Naive thymus-derived CD8-positive, alpha-beta T cell (primary cell): ENCODE measurements around the gene TSPAN13. TPM values are rescaled to one million over a fixed set of nuclear protein-coding genes. Genes with fewer than 3 reads are reported as not detected.
"Not testable (repeated sequence)": the region's sequence is repeated elsewhere in the genome, so short reads cannot be mapped to it uniquely, and the experiment has no call there.

Experiments used
- ATAC-seq, 2 donors: fragments of 150-1000 bp; cut with Tn5 transposase in 1 of 2; sonication (Bioruptor Pico), chemical (Tn5 transposase) in 1 of 2; 1 replicate in 1 of 2; 2 replicates in 1 of 2; pipeline ENCODE4 v1.10.0; 2021; ENCODE audit warnings: mild to moderate bottlenecking in 2 of 2, moderate library complexity in 2 of 2
- POLR2A ChIA-PET: fragments of 350-600 bp; sonication (Branson Sonifier 250); formaldehyde crosslinking; loops from one replicate; lab custom pipeline; 2021; ENCODE audit warnings: antibody characterized with exemption; lab: Charles Lee
- DNase-seq, 10 donors: peaks; one replicate each; pipeline versions ENCODE4 v3.0.0 to v3.0.0-alpha.2; 2020 to 2022
- H3K27ac Mint-ChIP-seq, 10 donors: one replicate each; pipeline ENCODE4 v1.8.0; 2020 to 2022; ENCODE audit warnings: mild to moderate bottlenecking in 10 of 10, mixed read lengths in 10 of 10, moderate library complexity in 4 of 10, inconsistent platforms in 1 of 10
- H3K27me3 Mint-ChIP-seq, 5 donors: one replicate each; pipeline ENCODE4 v1.8.0; 2021 to 2022; ENCODE audit warnings: mixed read lengths in 5 of 5
- H3K36me3 Mint-ChIP-seq, 3 donors: one replicate each; pipeline ENCODE4 v1.8.0; 2020 to 2022; ENCODE audit warnings: mixed read lengths in 3 of 3, mild to moderate bottlenecking in 2 of 3, inconsistent platforms in 1 of 3
- H3K4me1 Mint-ChIP-seq, 4 donors: one replicate each; pipeline ENCODE4 v1.8.0; 2021 to 2022; ENCODE audit warnings: mixed read lengths in 4 of 4
- H3K4me3 Mint-ChIP-seq, 10 donors: one replicate each; pipeline ENCODE4 v1.8.0; 2020 to 2022; ENCODE audit warnings: mild to moderate bottlenecking in 10 of 10, mixed read lengths in 10 of 10, moderate library complexity in 6 of 10, inconsistent platforms in 1 of 10
- H3K9me3 Mint-ChIP-seq, 9 donors: one replicate each; pipeline ENCODE4 v1.8.0; 2020 to 2022; ENCODE audit warnings: mixed read lengths in 9 of 9, mild to moderate bottlenecking in 3 of 9, inconsistent platforms in 1 of 9, moderate library complexity in 1 of 9
- polyA plus RNA-seq, 3 donors: library from polyadenylated mRNA; unstranded; fragments of 300-500 nt; fragmentation: Illumina TruSeq; gene quantifications; one replicate each; pipeline ENCODE4 v1.2.3, GENCODE V29; 2021
- total RNA-seq, 8 experiments: library from RNA in 2 of 8; stranded (reverse) in 2 of 8; gene quantifications; one replicate each; pipeline ENCODE4 v1.2.3 and lab custom pipeline; 2021 to 2026

Gene TSPAN13
- total and polyA plus RNA-seq, 5 experiments from 2014 or later, result 0.12 to 1.4 (median 0.72) TPM; not detected in 1

- Mint-ChIP-seq H3K9me3 (peaks cover 0 to 2% (median 0%) of the 10 kb centered on the region in 9 donors), H3K36me3 (no peaks in the 10 kb centered on the region), H3K4me1 (peaks cover 0 to 22% (median 0%) of the 10 kb centered on the region in 4 donors), H3K27me3 (peaks cover 0 to 3% (median 0%) of the 10 kb centered on the region in 5 donors), H3K4me3 (no peak overlapping the region), H3K27ac (no peak overlapping the region)
- POLR2A ChIA-PET, result no interaction called here
- no peak for ATAC-seq
- no peak for DNase-seq
Observed at GRCh38 chr7:16765436-16765859, 11.9 kb downstream of the TSPAN13 start.

- H3K4me3 Mint-ChIP-seq, H3K9me3 Mint-ChIP-seq, H3K4me1 Mint-ChIP-seq, DNase-seq, H3K27ac Mint-ChIP-seq, H3K36me3 Mint-ChIP-seq, POLR2A ChIA-PET, ATAC-seq: not testable (repeated sequence)
- H3K27me3 Mint-ChIP-seq, result peaks cover 0 to 26% (median 3%) of the 10 kb centered on the region in 5 donors
Observed at GRCh38 chr7:16769994-16770393, 16.4 kb downstream of the TSPAN13 start.

GRCh38 chr7:16770657-16771329 is 17.2 kb downstream of the TSPAN13 start:
- H3K9me3 Mint-ChIP-seq, result no peaks in the 10 kb centered on the region
- H3K27ac Mint-ChIP-seq, result no peak overlapping the region
- POLR2A ChIA-PET, result no interaction called here
- H3K36me3 Mint-ChIP-seq, result no peaks in the 10 kb centered on the region
- ATAC-seq (no peak), DNase-seq (no peak)
- H3K27me3 Mint-ChIP-seq, result peaks cover 0 to 26% (median 3%) of the 10 kb centered on the region in 5 donors
- H3K4me3 Mint-ChIP-seq, result no peak overlapping the region
- peaks cover 0 to 7% (median 0%) of the 10 kb centered on the region in 4 donors for H3K4me1 Mint-ChIP-seq

- H3K36me3 Mint-ChIP-seq, result no peaks in the 10 kb centered on the region
- DNase-seq (no peak), ATAC-seq (no peak)
- H3K27ac Mint-ChIP-seq, result no peak overlapping the region
- H3K27me3 Mint-ChIP-seq, result peaks cover 0 to 26% (median 3%) of the 10 kb centered on the region in 5 donors
- no peaks in the 10 kb centered on the region for H3K9me3 Mint-ChIP-seq
- H3K4me3 Mint-ChIP-seq, result no peak overlapping the region
- POLR2A ChIA-PET, result no interaction called here
- H3K4me1 Mint-ChIP-seq, result peaks cover 0 to 5% (median 0%) of the 10 kb centered on the region in 4 donors
Observed at GRCh38 chr7:16773326-16773725, 19.8 kb downstream of the TSPAN13 start.

GRCh38 chr7:16773884-16774283 is 20.3 kb downstream of the TSPAN13 start:
- Mint-ChIP-seq H3K9me3 (no peaks in the 10 kb centered on the region), H3K27ac (no peak overlapping the region)
- ATAC-seq, result no peak

GRCh38 chr7:16774294-16774693 is 20.7 kb downstream of the TSPAN13 start:
- no peak overlapping the region for H3K27ac Mint-ChIP-seq
- POLR2A ChIA-PET, result no interaction called here
- DNase-seq, result no peak
- peaks cover 0 to 26% (median 3%) of the 10 kb centered on the region in 5 donors for H3K27me3 Mint-ChIP-seq
- no peaks in the 10 kb centered on the region for H3K9me3 Mint-ChIP-seq
- ATAC-seq, result no peak
- H3K4me3 Mint-ChIP-seq, result no peak overlapping the region
- H3K36me3 Mint-ChIP-seq, result no peaks in the 10 kb centered on the region
- peaks cover 0 to 5% (median 0%) of the 10 kb centered on the region in 4 donors for H3K4me1 Mint-ChIP-seq

More at GRCh38 chr7:16773884-16774283, 20.3 kb downstream of the TSPAN13 start:
- peaks cover 0 to 26% (median 3%) of the 10 kb centered on the region in 5 donors for H3K27me3 Mint-ChIP-seq
- no peaks in the 10 kb centered on the region for H3K36me3 Mint-ChIP-seq
- H3K4me1 Mint-ChIP-seq, result peaks cover 0 to 5% (median 0%) of the 10 kb centered on the region in 4 donors
- H3K4me3 Mint-ChIP-seq, result no peak overlapping the region
- POLR2A ChIA-PET, result no interaction called here
- no peak for DNase-seq

- Mint-ChIP-seq H3K9me3 (no peaks in the 10 kb centered on the region), H3K4me3 (no peak overlapping the region), H3K27ac (no peak overlapping the region), H3K4me1 (peaks cover 0 to 5% (median 0%) of the 10 kb centered on the region in 4 donors), H3K36me3 (no peaks in the 10 kb centered on the region), H3K27me3 (peaks cover 0 to 26% (median 3%) of the 10 kb centered on the region in 5 donors)
- ATAC-seq (no peak), DNase-seq (no peak)
- POLR2A ChIA-PET, result no interaction called here
Observed at GRCh38 chr7:16774986-16775385, 21.4 kb downstream of the TSPAN13 start.

GRCh38 chr7:16776053-16776452 is 22.5 kb downstream of the TSPAN13 start:
- Mint-ChIP-seq H3K27ac (no peak overlapping the region), H3K4me3 (no peak overlapping the region), H3K9me3 (no peaks in the 10 kb centered on the region), H3K36me3 (no peaks in the 10 kb centered on the region), H3K27me3 (peaks cover 0 to 18% (median 0%) of the 10 kb centered on the region in 5 donors), H3K4me1 (peaks cover 0 to 5% (median 0%) of the 10 kb centered on the region in 4 donors)
- ATAC-seq, result no peak
- no peak for DNase-seq
- POLR2A ChIA-PET, result no interaction called here

DNA sequence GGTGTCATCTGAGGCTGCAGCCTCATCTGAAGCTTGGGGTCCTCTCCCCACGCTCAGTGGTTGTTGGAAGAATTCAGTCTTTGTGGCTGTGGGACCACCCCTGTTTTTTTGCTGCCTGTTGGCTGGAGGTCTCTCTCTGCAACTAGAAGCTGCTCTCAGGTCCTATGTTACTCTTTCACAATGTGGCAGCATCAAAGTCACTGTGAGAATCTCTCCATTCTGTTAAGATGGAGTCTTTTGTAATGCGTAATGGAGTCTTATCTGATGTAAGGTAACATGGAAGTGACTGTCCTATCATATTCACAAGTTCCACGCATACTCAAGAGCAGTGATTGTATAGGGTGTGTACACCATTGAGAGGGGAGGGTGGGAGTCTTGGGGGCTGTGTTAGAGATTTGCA is 24.9 kb downstream of the TSPAN13 start:
- DNase-seq, result no peak
- POLR2A ChIA-PET, result no interaction called here
- no peaks in the 10 kb centered on the region for H3K9me3 Mint-ChIP-seq
- H3K36me3 Mint-ChIP-seq, result no peaks in the 10 kb centered on the region
- H3K4me3 Mint-ChIP-seq, result no peak overlapping the region
- peaks cover 0 to 5% (median 0%) of the 10 kb centered on the region in 4 donors for H3K4me1 Mint-ChIP-seq
- no peaks in the 10 kb centered on the region for H3K27me3 Mint-ChIP-seq
- no peak overlapping the region for H3K27ac Mint-ChIP-seq
- ATAC-seq, result no peak

- no peak overlapping the region for H3K4me3 Mint-ChIP-seq
- H3K27me3 Mint-ChIP-seq, result no peaks in the 10 kb centered on the region
- POLR2A ChIA-PET, result no interaction called here
- no peak overlapping the region for H3K27ac Mint-ChIP-seq
- no peak for DNase-seq
- H3K9me3 Mint-ChIP-seq, result no peaks in the 10 kb centered on the region
- peaks cover 0 to 5% (median 0%) of the 10 kb centered on the region in 4 donors for H3K4me1 Mint-ChIP-seq
- ATAC-seq, result no peak
- H3K36me3 Mint-ChIP-seq, result no peaks in the 10 kb centered on the region
Observed at GRCh38 chr7:16779051-16779450, 25.5 kb downstream of the TSPAN13 start.

GRCh38 chr7:16780596-16780995 is 27.0 kb downstream of the TSPAN13 start:
- Mint-ChIP-seq H3K4me1 (peaks cover 0 to 1% (median 0%) of the 10 kb centered on the region in 4 donors), H3K9me3 (no peaks in the 10 kb centered on the region), H3K27ac (no peak overlapping the region), H3K4me3 (no peak overlapping the region), H3K27me3 (no peaks in the 10 kb centered on the region), H3K36me3 (no peaks in the 10 kb centered on the region)
- POLR2A ChIA-PET, result no interaction called here
- DNase-seq (no peak), ATAC-seq (no peak)

DNA sequence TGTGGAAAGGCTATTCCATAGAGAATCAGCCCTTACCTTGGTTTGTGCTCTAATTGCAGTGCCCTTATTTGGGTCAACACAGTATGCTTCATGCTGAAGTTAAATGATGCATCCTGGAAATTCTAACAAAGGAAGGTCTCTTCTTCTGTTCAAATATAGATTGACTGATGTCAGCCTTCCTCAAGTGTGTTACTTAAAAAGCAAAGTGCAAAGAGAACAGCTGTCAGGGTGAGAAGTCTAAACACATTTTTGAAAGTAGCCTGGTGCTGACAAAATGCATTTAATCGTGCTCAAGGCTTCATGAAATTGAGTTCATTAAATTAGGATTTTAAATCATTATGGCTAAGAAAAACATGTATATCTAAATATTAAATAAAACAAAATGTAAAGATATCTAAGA is 31.8 kb downstream of the TSPAN13 start:
- Mint-ChIP-seq H3K4me1 (no peaks in the 10 kb centered on the region), H3K27me3 (no peaks in the 10 kb centered on the region), H3K27ac (no peak overlapping the region), H3K36me3 (no peaks in the 10 kb centered on the region), H3K4me3 (no peak overlapping the region), H3K9me3 (no peaks in the 10 kb centered on the region)
- POLR2A ChIA-PET, result no interaction called here
- ATAC-seq (no peak), DNase-seq (no peak)

DNA sequence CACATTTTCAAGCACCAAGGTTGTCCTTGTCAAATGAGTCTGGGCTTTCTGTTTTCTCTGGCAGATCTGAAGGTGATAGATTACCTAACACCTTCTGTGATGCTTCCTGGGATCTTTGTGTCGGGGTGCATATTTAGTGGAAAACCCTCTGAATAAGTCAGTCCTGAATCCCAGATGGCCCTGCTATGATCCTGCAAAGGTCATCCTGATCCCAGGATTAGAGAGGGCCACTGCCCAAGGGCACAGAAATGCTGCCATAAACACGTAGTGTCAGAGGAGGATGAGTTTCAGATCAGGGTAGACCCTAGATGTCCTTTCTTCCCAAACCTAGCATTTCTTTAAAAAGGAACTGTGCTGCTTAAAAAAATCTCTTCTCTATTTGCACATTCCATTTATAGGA is 32.3 kb downstream of the TSPAN13 start:
- H3K27me3 Mint-ChIP-seq, result no peaks in the 10 kb centered on the region
- POLR2A ChIA-PET, result no interaction called here
- no peaks in the 10 kb centered on the region for H3K4me1 Mint-ChIP-seq
- H3K9me3 Mint-ChIP-seq, result no peaks in the 10 kb centered on the region
- no peak overlapping the region for H3K4me3 Mint-ChIP-seq
- no peak for ATAC-seq
- no peaks in the 10 kb centered on the region for H3K36me3 Mint-ChIP-seq
- no peak overlapping the region for H3K27ac Mint-ChIP-seq
- DNase-seq, result no peak

- ATAC-seq (no peak), DNase-seq (no peak)
- no peaks in the 10 kb centered on the region for H3K4me1 Mint-ChIP-seq
- POLR2A ChIA-PET, result no interaction called here
- no peak overlapping the region for H3K27ac Mint-ChIP-seq
- no peaks in the 10 kb centered on the region for H3K9me3 Mint-ChIP-seq
- no peaks in the 10 kb centered on the region for H3K36me3 Mint-ChIP-seq
- no peak overlapping the region for H3K4me3 Mint-ChIP-seq
- no peaks in the 10 kb centered on the region for H3K27me3 Mint-ChIP-seq
Observed at GRCh38 chr7:16786257-16786656, 32.7 kb downstream of the TSPAN13 start.
